Stimulated activated CD4-positive, alpha-beta T cell treated with anti-CD3 and anti-CD28 coated beads, Interleukin-12 subunit alpha, Interleukin-12 subunit beta, amount 100 ng/mL, for 24 hours (primary cell): ENCODE data around the gene PTP4A2.
A peak's percentile ranks its signal among the peaks of the same experiment; 100 is the strongest.
"Not testable (repeated sequence)": the region's sequence is repeated elsewhere in the genome, so short reads cannot be mapped to it uniquely, and the experiment has no call there.

ENCODE experiments used
- DNase-seq, 2 experiments: peaks; one replicate each; pipeline ENCODE4 v3.0.0-alpha.2; 2020; ENCODE audit warnings: low read depth in 2 of 2

Gene PTP4A2

GRCh38 chr1:31951276-31951675 is 13.1 kb upstream of the PTP4A2 start:
- no peak for DNase-seq

GRCh38 chr1:31949862-31950261 is 11.7 kb upstream of the PTP4A2 start:
- no peak for DNase-seq

GRCh38 chr1:31945677-31946076 is 7.5 kb upstream of the PTP4A2 start:
- not testable (repeated sequence) for DNase-seq

GRCh38 chr1:31944205-31945089 is 6.3 kb upstream of the PTP4A2 start:
- peak; percentile 52 to 76 for DNase-seq

GRCh38 chr1:31943546-31944184 is 5.5 kb upstream of the PTP4A2 start:
- DNase-seq = no peak

- DNase-seq = not testable (repeated sequence)
Measured at GRCh38 chr1:31942061-31942460, 3.9 kb upstream of the PTP4A2 start.

- DNase-seq = peak; percentile 59 to 67
Measured at GRCh38 chr1:31939484-31940329, 1.5 kb upstream of the PTP4A2 start.

- DNase-seq = peak in 1 of 2 experiments; percentile 63
Measured at GRCh38 chr1:31937300-31938183, 626 bp downstream of the PTP4A2 start.

GRCh38 chr1:31936981-31937299 is 1.2 kb downstream of the PTP4A2 start:
- no peak for DNase-seq

GRCh38 chr1:31936278-31936980 is 1.7 kb downstream of the PTP4A2 start:
- DNase-seq = no peak

- DNase-seq = no peak
Measured at GRCh38 chr1:31934706-31935629, 3.2 kb downstream of the PTP4A2 start.

- no peak for DNase-seq
Measured at GRCh38 chr1:31932491-31933316, 5.5 kb downstream of the PTP4A2 start.

- no peak for DNase-seq
Measured at GRCh38 chr1:31931593-31932225, 6.5 kb downstream of the PTP4A2 start.

- no peak for DNase-seq
Measured at GRCh38 chr1:31930836-31931592, 7.2 kb downstream of the PTP4A2 start.

- no peak for DNase-seq
Measured at GRCh38 chr1:31927661-31927980, 10.5 kb downstream of the PTP4A2 start.

GRCh38 chr1:31926853-31927660 is 11.1 kb downstream of the PTP4A2 start:
- no peak for DNase-seq

- no peak for DNase-seq
Measured at GRCh38 chr1:31926252-31926651, 11.9 kb downstream of the PTP4A2 start.
